CD4-positive, alpha-beta T cell (primary cell): Measurements from ENCODE around the gene LRP11. TPM values are rescaled to one million over a fixed set of nuclear protein-coding genes. Genes with fewer than 3 reads are reported as not detected.
"Not testable (repeated sequence)": the region's sequence is repeated elsewhere in the genome, so short reads cannot be mapped to it uniquely, and the experiment has no call there.

Experiments used
- ATAC-seq: fragments of 200-7000 bp; cut with Tn5 transposase; one replicate; pipeline ENCODE4 v1.10.0; 2022; ENCODE audit warnings: mild to moderate bottlenecking; ENCODE audit not compliant: poor library complexity
- CTCF ChIA-PET: fragments of 350-600 bp; sonication (Branson Sonifier 250); formaldehyde crosslinking; loops from one replicate; lab custom pipeline; 2021; ENCODE audit warnings: antibody characterized with exemption, inconsistent platforms; lab: Charles Lee
- POLR2A ChIA-PET: fragments of 350-600 bp; sonication (Branson Sonifier 250); formaldehyde crosslinking; loops from one replicate; lab custom pipeline; 2021; ENCODE audit warnings: antibody characterized with exemption, inconsistent platforms; lab: Charles Lee
- DNase-seq, 14 experiments: peaks; one replicate each; pipeline ENCODE4 v3.0.0-alpha.2; 2013 to 2020; ENCODE audit warnings: mixed read lengths in 2 of 14
- H3K27ac ChIP-seq, 2 donors: one replicate each; pipeline versions ENCODE4 v1.5.1 to v1.7.0; 2013; ENCODE audit warnings: low read length in 2 of 2, low read depth in 1 of 2, mild to moderate bottlenecking in 1 of 2
- H3K27me3 ChIP-seq, 2 experiments: 1 replicate in 1 of 2; 2 replicates in 1 of 2; pipeline versions ENCODE4 v1.6.1 to v1.7.0; 2013; ENCODE audit warnings: low read length in 2 of 2, control low read depth in 1 of 2, mild to moderate bottlenecking in 1 of 2, moderate library complexity in 1 of 2; ENCODE audit not compliant: insufficient read depth in 2 of 2, control insufficient read depth in 1 of 2
- H3K36me3 ChIP-seq: one replicate; pipeline ENCODE4 v1.6.1; 2013; ENCODE audit warnings: low read length, control low read depth; ENCODE audit not compliant: insufficient read depth
- H3K4me1 ChIP-seq: one replicate; pipeline ENCODE4 v1.6.1; 2013; ENCODE audit warnings: low read length, control low read depth; ENCODE audit not compliant: insufficient read depth
- H3K4me3 ChIP-seq: one replicate; pipeline ENCODE4 v1.5.1; 2013; ENCODE audit warnings: mild to moderate bottlenecking, low read length, moderate library complexity
- H3K9me3 ChIP-seq, 2 experiments: 1 replicate in 1 of 2; 2 replicates in 1 of 2; pipeline versions ENCODE4 v1.6.1 to v1.7.0; 2013; ENCODE audit warnings: low read length in 2 of 2, mild to moderate bottlenecking in 2 of 2, control low read depth in 1 of 2, moderate library complexity in 1 of 2; ENCODE audit not compliant: control insufficient read depth in 1 of 2, insufficient read depth in 1 of 2
- H3K27ac Mint-ChIP-seq: one replicate; pipeline ENCODE4 v1.8.0; 2020; ENCODE audit warnings: mixed read lengths
- H3K27me3 Mint-ChIP-seq: one replicate; pipeline ENCODE4 v1.8.0; 2021; ENCODE audit warnings: mixed read lengths
- H3K36me3 Mint-ChIP-seq: one replicate; pipeline ENCODE4 v1.8.0; 2021; ENCODE audit warnings: low read depth, mixed read lengths
- H3K4me1 Mint-ChIP-seq: one replicate; pipeline ENCODE4 v1.8.0; 2021; ENCODE audit warnings: low read depth, mixed read lengths
- H3K4me3 Mint-ChIP-seq: one replicate; pipeline ENCODE4 v1.8.0; 2020; ENCODE audit warnings: mild to moderate bottlenecking, mixed read lengths
- H3K9me3 Mint-ChIP-seq: one replicate; pipeline ENCODE4 v1.8.0; 2020; ENCODE audit warnings: mixed read lengths
- CTCF ChIP-seq: fragments of 200-600 bp; IDR thresholded peaks from one replicate; pipeline ENCODE4 v1.8.0; 2022; ENCODE audit warnings: antibody characterized with exemption, mild to moderate bottlenecking
- intact Hi-C, 2 experiments: fragments of 100-400 bp; cut with DNase I in 1 of 2; cut with micrococcal nuclease in 1 of 2; formaldehyde crosslinking; loops; one replicate each; pipeline versions ENCODE4 v1.15.1 to v1.9.0; 2023 to 2025; cut with DNase I, micrococcal nuclease
- total RNA-seq, 174 experiments: library from RNA in 2 of 174; stranded (reverse) in 2 of 174; gene quantifications; one replicate each; pipeline ENCODE4 v1.2.3 and lab custom pipeline; 2021 to 2026

LRP11 gene
- total RNA-seq, 2 experiments from 2014 or later, result 0.75 to 0.99 TPM

DNA sequence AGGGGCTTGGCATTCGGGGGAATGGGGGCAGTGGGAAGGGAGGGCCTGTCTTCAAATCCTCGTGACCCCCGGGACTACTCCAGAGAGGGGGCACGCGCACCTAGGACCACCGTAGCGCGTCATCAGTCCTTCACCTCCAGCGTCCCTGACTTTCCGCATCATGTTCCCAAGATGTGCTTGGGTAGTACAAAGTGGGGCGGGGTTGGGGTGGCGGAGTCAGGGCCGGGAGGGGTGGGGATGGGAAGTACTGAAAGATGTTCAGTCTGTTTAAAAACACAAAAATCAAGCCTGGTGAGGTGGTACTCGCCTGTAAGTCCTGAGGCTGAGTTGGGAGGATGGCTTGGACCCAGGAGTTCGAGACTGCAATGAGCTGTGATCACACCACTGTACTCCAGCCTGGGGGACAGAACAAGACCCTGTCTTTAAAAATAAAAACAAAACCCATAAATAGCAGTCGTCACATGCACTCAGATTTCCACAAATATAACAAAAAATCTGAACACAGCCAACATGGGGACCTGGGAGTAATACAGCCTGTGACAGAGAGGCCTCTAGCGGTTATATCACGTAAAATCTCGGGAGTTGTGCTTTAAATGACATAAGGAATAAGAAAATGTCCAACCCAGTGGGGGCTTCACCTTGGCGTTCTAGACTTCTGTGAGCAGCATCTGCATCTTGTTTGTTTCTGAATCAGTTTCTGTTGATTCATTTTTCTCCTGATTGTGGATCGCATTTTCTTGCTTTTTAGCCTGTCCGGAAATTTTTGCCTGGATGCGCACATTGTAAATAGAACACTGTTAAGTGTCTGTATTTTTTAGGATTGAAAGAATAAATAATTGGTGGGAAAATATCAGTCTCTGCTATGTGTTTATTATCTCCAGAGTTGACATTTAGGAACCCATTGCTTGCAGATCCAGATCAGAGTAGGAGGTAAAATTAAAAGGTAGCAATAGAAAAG lies 698 bp upstream of the LRP11 start:
- DNase-seq (peak in 8 of 14 experiments; percentile 1 to 78 (median 29)), ATAC-seq (peak; percentile 30)
- Mint-ChIP-seq H3K4me3 (peak overlapping the region; percentile 86), H3K9me3 (no peaks in the 10 kb centered on the region), H3K4me1 (peaks cover 5% of the 10 kb centered on the region), H3K27me3 (peaks cover 19% of the 10 kb centered on the region), H3K27ac (peak overlapping the region; percentile 68), H3K36me3 (no peaks in the 10 kb centered on the region)
- H3K27me3 ChIP-seq, result peaks cover 0 to 3% of the 10 kb centered on the region in 2 experiments
- no peaks in the 10 kb centered on the region for H3K9me3 ChIP-seq
- H3K36me3 ChIP-seq, result no peaks in the 10 kb centered on the region
- ChIA-PET CTCF (interaction anchor here (0.9 kb wide), 1 partner anchor 33 kb away, joined by 3 read pairs; the partner anchor contains the start of gene RAET1E), POLR2A (no interaction called here)
- H3K27ac ChIP-seq, result no peak overlapping the region
- peak; percentile 76 for TF ChIP-seq CTCF
- intact Hi-C loops, result loop anchor here (1.0 to 10.0 kb wide), 8 partner anchors 30 to 318 kb away; partner anchors contain the start of genes GINM1 (in 1 of the 2), KATNA1 (in 1 of the 2), LATS1 (in 1 of the 2) and PPIL4 (in 1 of the 2)
- H3K4me1 ChIP-seq, result peaks cover 18% of the 10 kb centered on the region
- peak overlapping the region; percentile 50 for H3K4me3 ChIP-seq

DNA sequence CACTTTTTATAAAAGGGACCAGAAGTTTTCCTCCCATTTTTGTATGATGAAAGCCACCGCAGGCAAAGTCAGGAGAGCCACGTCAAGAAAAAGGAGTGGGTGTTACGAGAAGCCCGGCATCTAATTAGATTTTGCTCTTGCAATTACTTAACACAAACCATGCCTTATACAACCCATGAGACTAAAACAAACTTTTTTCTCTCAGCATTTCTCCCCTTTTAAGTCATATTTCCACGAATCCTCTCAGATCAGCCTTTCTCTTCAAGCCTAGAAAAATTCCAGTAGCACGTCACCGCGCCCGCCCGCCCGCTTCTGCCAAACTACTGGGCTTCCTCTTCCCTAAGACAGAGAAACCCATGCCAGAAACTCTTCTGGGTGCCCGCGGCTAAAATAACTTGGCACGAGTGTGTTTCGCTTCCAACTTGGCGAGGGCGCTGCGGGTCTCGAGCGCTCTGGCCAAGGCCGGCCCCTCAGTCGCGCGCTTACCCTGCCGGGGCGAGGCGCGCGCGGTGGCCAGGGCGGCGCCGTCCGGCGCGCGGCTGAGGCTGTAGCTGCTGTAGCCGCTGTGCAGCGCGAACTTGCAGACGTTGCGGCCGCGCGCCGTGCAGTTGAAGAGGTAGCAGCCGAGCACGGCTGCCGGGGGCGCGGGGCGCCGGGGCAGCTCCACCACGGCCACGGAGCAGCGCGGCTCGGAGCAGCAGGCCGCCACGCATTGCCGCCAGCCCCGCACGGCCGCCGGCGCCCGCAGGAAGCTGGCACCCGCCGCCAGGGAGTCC lies 1.0 kb downstream of the LRP11 start:
- no peaks in the 10 kb centered on the region for H3K9me3 Mint-ChIP-seq
- Histone ChIP-seq H3K9me3 (no peaks in the 10 kb centered on the region), H3K4me1 (peaks cover 18% of the 10 kb centered on the region), H3K4me3 (peak overlapping the region; percentile 54), H3K27me3 (peaks cover 0 to 3% of the 10 kb centered on the region in 2 experiments), H3K36me3 (no peaks in the 10 kb centered on the region), H3K27ac (no peak overlapping the region)
- no peak for TF ChIP-seq CTCF
- H3K36me3 Mint-ChIP-seq, result no peaks in the 10 kb centered on the region
- peaks cover 5% of the 10 kb centered on the region for H3K4me1 Mint-ChIP-seq
- peak in 5 of 14 experiments; percentile 4 to 29 (median 12) for DNase-seq
- H3K27ac Mint-ChIP-seq, result no peak overlapping the region
- peak; percentile 4 for ATAC-seq
- intact Hi-C loops, result loop anchor here in 1 of 2 experiments (5.0 to 10.0 kb wide), 3 partner anchors 108 to 296 kb away; partner anchors contain the start of genes GINM1 and KATNA1
- CTCF ChIA-PET, result interaction anchor here (0.6 kb wide), 1 partner anchor 768 kb away, joined by 3 read pairs; no protein-coding TSS in a partner anchor
- H3K4me3 Mint-ChIP-seq, result peak overlapping the region; percentile 83
- POLR2A ChIA-PET, result interaction anchor here (1.1 to 1.2 kb wide), 2 partner anchors 108 to 113 kb away, joined by 3 read pairs; partner anchors contain the start of gene PCMT1
- peaks cover 29% of the 10 kb centered on the region for H3K27me3 Mint-ChIP-seq

GRCh38 chr6:149862424-149862738 lies 1.8 kb downstream of the LRP11 start:
- H3K27me3 ChIP-seq, CTCF ChIA-PET: not testable (repeated sequence)
- intact Hi-C loops, result loop anchor here in 1 of 2 experiments (5.0 to 10.0 kb wide), 3 partner anchors 108 to 295 kb away; partner anchors contain the start of genes GINM1 and KATNA1

More at GRCh38 chr6:149862424-149862738, 1.8 kb downstream of the LRP11 start:
- H3K4me1 ChIP-seq, result peaks cover 18% of the 10 kb centered on the region
- H3K9me3 Mint-ChIP-seq, ATAC-seq, H3K36me3 ChIP-seq, H3K4me3 Mint-ChIP-seq, H3K27ac ChIP-seq, H3K4me3 ChIP-seq, H3K36me3 Mint-ChIP-seq, H3K9me3 ChIP-seq, POLR2A ChIA-PET, H3K27ac Mint-ChIP-seq, H3K4me1 Mint-ChIP-seq, DNase-seq: not testable (repeated sequence)
- peaks cover 30% of the 10 kb centered on the region for H3K27me3 Mint-ChIP-seq
